Caco-2 (cell line): Measurements from ENCODE around the gene ADRA2B. TPM values are rescaled to one million over a fixed set of nuclear protein-coding genes. Genes with fewer than 3 reads are reported as not detected.
"Not testable (repeated sequence)": the region's sequence is repeated elsewhere in the genome, so short reads cannot be mapped to it uniquely, and the experiment has no call there.

Source experiments
- BruUV-seq: library from RNA; stranded (reverse); fragments of 400-500 nt; replicated peaks from 2 replicates; lab custom pipeline; 2021; lab: Mats Ljungman, UMichigan
- CTCF ChIA-PET: fragments of 300-600 bp; sonication (Branson Sonifier 250); formaldehyde crosslinking; loops from one replicate; lab custom pipeline; 2022; ENCODE audit warnings: antibody characterized with exemption; lab: Charles Lee
- POLR2A ChIA-PET: fragments of 300-600 bp; sonication (Branson Sonifier 250); formaldehyde crosslinking; loops from one replicate; lab custom pipeline; 2022; ENCODE audit warnings: antibody characterized with exemption; lab: Charles Lee
- DNase-seq, 2 experiments: peaks; one replicate each; pipeline versions ENCODE4 v3.0.0 to v3.0.0-alpha.2; 2020 to 2022
- H3K27me3 ChIP-seq: replicated peaks from 2 replicates; pipeline ENCODE4 v1.6.0; 2011; ENCODE audit warnings: low read length; ENCODE audit not compliant: control insufficient read depth, insufficient read depth
- H3K36me3 ChIP-seq: 2 replicates; pipeline ENCODE4 v1.5.1; 2011; ENCODE audit warnings: low read length; ENCODE audit not compliant: control insufficient read depth, insufficient read depth
- H3K4me1 ChIP-seq: fragments of 250-450 bp; sonication (Bioruptor Pico); 2 replicates; pipeline ENCODE4 v1.5.1; 2020; ENCODE audit warnings: mild to moderate bottlenecking
- H3K4me3 ChIP-seq: 2 replicates; pipeline ENCODE4 v1.5.1; 2011; ENCODE audit warnings: low read depth, mild to moderate bottlenecking, control low read depth, low read length
- H3K9me3 ChIP-seq: fragments of 250-450 bp; sonication (Bioruptor Pico); 2 replicates; pipeline ENCODE4 v1.5.1; 2020; ENCODE audit warnings: mild to moderate bottlenecking, moderate library complexity
- H3K27ac Mint-ChIP-seq: one replicate; pipeline ENCODE4 v1.8.0; 2022; ENCODE audit warnings: mixed read lengths; ENCODE audit not compliant: unreplicated experiment
- H3K27me3 Mint-ChIP-seq: one replicate; pipeline ENCODE4 v1.8.0; 2022; ENCODE audit warnings: mixed read lengths; ENCODE audit not compliant: insufficient read depth, unreplicated experiment
- H3K36me3 Mint-ChIP-seq: one replicate; pipeline ENCODE4 v1.8.0; 2022; ENCODE audit warnings: mild to moderate bottlenecking, mixed read lengths; ENCODE audit not compliant: insufficient read depth, unreplicated experiment
- H3K4me1 Mint-ChIP-seq: one replicate; pipeline ENCODE4 v1.8.0; 2022; ENCODE audit warnings: low read depth, mixed read lengths; ENCODE audit not compliant: unreplicated experiment
- H3K4me3 Mint-ChIP-seq: one replicate; pipeline ENCODE4 v1.8.0; 2022; ENCODE audit warnings: mild to moderate bottlenecking, moderate library complexity, mixed read lengths; ENCODE audit not compliant: unreplicated experiment
- H3K9me3 Mint-ChIP-seq: one replicate; pipeline ENCODE4 v1.8.0; 2022; ENCODE audit warnings: mixed read lengths; ENCODE audit not compliant: unreplicated experiment
- CTCF ChIP-seq, 2 experiments: fragments of 200-600 bp in 1 of 2; IDR thresholded peaks; 1 replicate in 1 of 2; 2 replicates in 1 of 2; pipeline versions ENCODE4 v1.5.1 to v1.8.0; 2011 to 2022; ENCODE audit warnings: antibody characterized with exemption in 1 of 2, control low read depth in 1 of 2, inconsistent platforms in 1 of 2, low read depth in 1 of 2, low read length in 1 of 2, mild to moderate bottlenecking in 1 of 2, moderate library complexity in 1 of 2; ENCODE audit not compliant: insufficient read depth in 1 of 2, severe bottlenecking in 1 of 2, unreplicated experiment in 1 of 2
- intact Hi-C: fragments of 100-400 bp; cut with micrococcal nuclease; formaldehyde crosslinking; loops from one replicate; pipeline ENCODE4 v1.10.0; 2022; ENCODE audit not compliant: unreplicated experiment
- total RNA-seq: library from RNA; stranded (reverse); gene quantifications from 2 replicates; pipeline ENCODE4 v1.2.3, GENCODE V29; 2022

Gene ADRA2B
- total RNA-seq, 1 experiment from 2014 or later: 0.20 TPM

- H3K4me1 Mint-ChIP-seq: peaks cover 20% of the 10 kb centered on the region
- intact Hi-C loops: no loop called here
- no peak overlapping the region for H3K4me3 Mint-ChIP-seq
- no peaks in the 10 kb centered on the region for H3K36me3 ChIP-seq
- no peaks in the 10 kb centered on the region for H3K27me3 ChIP-seq
- TF ChIP-seq CTCF (IDR thresholded peaks at IDR 0.05; ENCODE audit: insufficient read depth in 1 of 2, low read depth in 1 of 2, low read length in 1 of 2, severe bottlenecking in 1 of 2, unreplicated experiment in 1 of 2): no peak
- no peaks in the 10 kb centered on the region for H3K36me3 Mint-ChIP-seq
- no peak overlapping the region for H3K4me3 ChIP-seq
- ChIA-PET CTCF (interaction anchor here (1.0 to 1.5 kb wide), 3 partner anchors 43 to 100 kb away, joined by 4 read pairs; no protein-coding TSS in a partner anchor), POLR2A (no interaction called here)
- peaks cover 11% of the 10 kb centered on the region for H3K9me3 Mint-ChIP-seq
- H3K27ac Mint-ChIP-seq: no peak overlapping the region
- 0 out of 2 replicates have a peak, but pooled peaks cover 6% of the 10 kb centered on the region for H3K4me1 ChIP-seq
- no TSS peak for BruUV-seq
- peaks cover 4% of the 10 kb centered on the region; the same call in 1 of the 2 replicates for H3K9me3 ChIP-seq
- no peaks in the 10 kb centered on the region for H3K27me3 Mint-ChIP-seq
- no peak for DNase-seq
These were observed 42.2 kb downstream of the ADRA2B start for GRCh38 chr2:96074156-96074555.

- no TSS peak for BruUV-seq
- Histone ChIP-seq H3K36me3 (no peaks in the 10 kb centered on the region), H3K9me3 (peaks cover 4% of the 10 kb centered on the region; the same call in 1 of the 2 replicates), H3K4me1 (0 out of 2 replicates have a peak, but pooled peaks cover 10% of the 10 kb centered on the region), H3K4me3 (no peak overlapping the region), H3K27me3 (no peaks in the 10 kb centered on the region)
- DNase-seq: no peak
- TF ChIP-seq CTCF (IDR thresholded peaks at IDR 0.05; ENCODE audit: insufficient read depth in 1 of 2, low read depth in 1 of 2, low read length in 1 of 2, severe bottlenecking in 1 of 2, unreplicated experiment in 1 of 2): no peak
- intact Hi-C loops: no loop called here
- peak overlapping the region; percentile 40 for H3K27ac Mint-ChIP-seq
- POLR2A ChIA-PET: no interaction called here
- peaks cover 11% of the 10 kb centered on the region for H3K9me3 Mint-ChIP-seq
- CTCF ChIA-PET: interaction anchor here (1.0 to 1.5 kb wide), 3 partner anchors 44 to 101 kb away, joined by 4 read pairs; no protein-coding TSS in a partner anchor
- peaks cover 20% of the 10 kb centered on the region for H3K4me1 Mint-ChIP-seq
- peak overlapping the region; percentile 4 for H3K4me3 Mint-ChIP-seq
- no peaks in the 10 kb centered on the region for H3K27me3 Mint-ChIP-seq
- no peaks in the 10 kb centered on the region for H3K36me3 Mint-ChIP-seq
These were observed 43.1 kb downstream of the ADRA2B start for GRCh38 chr2:96073170-96073775.

- no TSS peak for BruUV-seq
These were observed 43.6 kb downstream of the ADRA2B start for GRCh38 chr2:96072746-96073145.

GRCh38 chr2:96071977-96072491 lies 44.3 kb downstream of the ADRA2B start:
- POLR2A ChIA-PET, H3K9me3 ChIP-seq, intact Hi-C loops, H3K27ac Mint-ChIP-seq, H3K27me3 ChIP-seq, H3K27me3 Mint-ChIP-seq, DNase-seq, H3K36me3 ChIP-seq, H3K36me3 Mint-ChIP-seq, H3K4me3 ChIP-seq, BruUV-seq, H3K4me3 Mint-ChIP-seq: not testable (repeated sequence)
- Mint-ChIP-seq H3K4me1 (peaks cover 31% of the 10 kb centered on the region), H3K9me3 (peaks cover 11% of the 10 kb centered on the region)
- CTCF ChIA-PET: interaction anchor here (0.6 kb wide), 1 partner anchor 67 kb away, joined by 4 read pairs; no protein-coding TSS in a partner anchor
- H3K4me1 ChIP-seq: 0 out of 2 replicates have a peak, but pooled peaks cover 11% of the 10 kb centered on the region

More at GRCh38 chr2:96072746-96073145, 43.6 kb downstream of the ADRA2B start:
- Histone ChIP-seq H3K4me1 (0 out of 2 replicates have a peak, but pooled peaks cover 11% of the 10 kb centered on the region), H3K36me3 (no peaks in the 10 kb centered on the region), H3K27me3 (no peaks in the 10 kb centered on the region), H3K4me3 (no peak overlapping the region), H3K9me3 (peaks cover 4% of the 10 kb centered on the region; the same call in 1 of the 2 replicates)
- H3K27ac Mint-ChIP-seq: peak overlapping the region; percentile 40
- peaks cover 11% of the 10 kb centered on the region for H3K9me3 Mint-ChIP-seq
- peak overlapping the region; percentile 4 for H3K4me3 Mint-ChIP-seq
- TF ChIP-seq CTCF (IDR thresholded peaks at IDR 0.05; ENCODE audit: insufficient read depth in 1 of 2, low read depth in 1 of 2, low read length in 1 of 2, severe bottlenecking in 1 of 2, unreplicated experiment in 1 of 2): no peak
- ChIA-PET POLR2A (no interaction called here), CTCF (interaction anchor here (0.6 kb wide), 1 partner anchor 66 kb away, joined by 4 read pairs; no protein-coding TSS in a partner anchor)
- peaks cover 25% of the 10 kb centered on the region for H3K4me1 Mint-ChIP-seq
- H3K27me3 Mint-ChIP-seq: no peaks in the 10 kb centered on the region
- intact Hi-C loops: no loop called here
- H3K36me3 Mint-ChIP-seq: no peaks in the 10 kb centered on the region
- DNase-seq: no peak
